Measurements from ENCODE around the gene RIOX2.

Gene RIOX2

DNA sequence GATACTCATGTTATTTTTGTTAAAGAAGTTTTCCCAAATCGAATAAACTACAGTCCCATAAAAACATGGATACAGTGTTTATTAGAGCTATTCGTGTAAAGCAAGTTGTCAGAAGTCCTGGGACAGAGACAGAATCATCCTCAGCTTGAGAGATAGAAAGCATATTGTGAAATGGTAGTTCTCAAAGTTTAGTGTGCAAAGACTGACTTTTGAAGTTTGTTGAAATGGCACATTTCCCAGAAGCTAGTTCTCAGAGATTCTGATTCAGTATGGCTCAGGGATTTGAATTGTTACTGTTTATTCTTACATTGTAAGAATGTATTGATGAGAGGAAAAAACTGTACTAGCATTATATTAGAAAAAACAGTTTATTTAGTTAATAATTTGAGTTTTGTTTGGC lies 40.7 kb upstream of the RIOX2 start:
- TF ChIP-seq TAF1 (IDR thresholded peaks at IDR 0.05; ENCODE audit: borderline replicate concordance, insufficient read depth, low read length), result no peak
- TF ChIP-seq, protein P1, sequence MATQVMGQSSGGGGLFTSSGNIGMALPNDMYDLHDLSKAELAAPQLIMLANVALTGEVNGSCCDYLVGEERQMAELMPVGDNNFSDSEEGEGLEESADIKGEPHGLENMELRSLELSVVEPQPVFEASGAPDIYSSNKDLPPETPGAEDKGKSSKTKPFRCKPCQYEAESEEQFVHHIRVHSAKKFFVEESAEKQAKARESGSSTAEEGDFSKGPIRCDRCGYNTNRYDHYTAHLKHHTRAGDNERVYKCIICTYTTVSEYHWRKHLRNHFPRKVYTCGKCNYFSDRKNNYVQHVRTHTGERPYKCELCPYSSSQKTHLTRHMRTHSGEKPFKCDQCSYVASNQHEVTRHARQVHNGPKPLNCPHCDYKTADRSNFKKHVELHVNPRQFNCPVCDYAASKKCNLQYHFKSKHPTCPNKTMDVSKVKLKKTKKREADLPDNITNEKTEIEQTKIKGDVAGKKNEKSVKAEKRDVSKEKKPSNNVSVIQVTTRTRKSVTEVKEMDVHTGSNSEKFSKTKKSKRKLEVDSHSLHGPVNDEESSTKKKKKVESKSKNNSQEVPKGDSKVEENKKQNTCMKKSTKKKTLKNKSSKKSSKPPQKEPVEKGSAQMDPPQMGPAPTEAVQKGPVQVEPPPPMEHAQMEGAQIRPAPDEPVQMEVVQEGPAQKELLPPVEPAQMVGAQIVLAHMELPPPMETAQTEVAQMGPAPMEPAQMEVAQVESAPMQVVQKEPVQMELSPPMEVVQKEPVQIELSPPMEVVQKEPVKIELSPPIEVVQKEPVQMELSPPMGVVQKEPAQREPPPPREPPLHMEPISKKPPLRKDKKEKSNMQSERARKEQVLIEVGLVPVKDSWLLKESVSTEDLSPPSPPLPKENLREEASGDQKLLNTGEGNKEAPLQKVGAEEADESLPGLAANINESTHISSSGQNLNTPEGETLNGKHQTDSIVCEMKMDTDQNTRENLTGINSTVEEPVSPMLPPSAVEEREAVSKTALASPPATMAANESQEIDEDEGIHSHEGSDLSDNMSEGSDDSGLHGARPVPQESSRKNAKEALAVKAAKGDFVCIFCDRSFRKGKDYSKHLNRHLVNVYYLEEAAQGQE (IDR thresholded peaks at IDR 0.05; ENCODE audit: insufficient read depth in 1 of 2, low read depth in 2 of 2, low read length in 2 of 2), result no peak
- no peak for TF ChIP-seq FOXP2 (optimal IDR thresholded peaks at IDR 0.05; ENCODE audit: borderline replicate concordance, extremely low read depth, extremely low read length, insufficient read depth)
- no peak for TF ChIP-seq SIN3A (IDR thresholded peaks at IDR 0.05; ENCODE audit: borderline replicate concordance, insufficient read depth, low read length)
- no peak for TF ChIP-seq POLR2AphosphoS5 (IDR thresholded peaks at IDR 0.05; ENCODE audit: low read depth, low read length)

DNA sequence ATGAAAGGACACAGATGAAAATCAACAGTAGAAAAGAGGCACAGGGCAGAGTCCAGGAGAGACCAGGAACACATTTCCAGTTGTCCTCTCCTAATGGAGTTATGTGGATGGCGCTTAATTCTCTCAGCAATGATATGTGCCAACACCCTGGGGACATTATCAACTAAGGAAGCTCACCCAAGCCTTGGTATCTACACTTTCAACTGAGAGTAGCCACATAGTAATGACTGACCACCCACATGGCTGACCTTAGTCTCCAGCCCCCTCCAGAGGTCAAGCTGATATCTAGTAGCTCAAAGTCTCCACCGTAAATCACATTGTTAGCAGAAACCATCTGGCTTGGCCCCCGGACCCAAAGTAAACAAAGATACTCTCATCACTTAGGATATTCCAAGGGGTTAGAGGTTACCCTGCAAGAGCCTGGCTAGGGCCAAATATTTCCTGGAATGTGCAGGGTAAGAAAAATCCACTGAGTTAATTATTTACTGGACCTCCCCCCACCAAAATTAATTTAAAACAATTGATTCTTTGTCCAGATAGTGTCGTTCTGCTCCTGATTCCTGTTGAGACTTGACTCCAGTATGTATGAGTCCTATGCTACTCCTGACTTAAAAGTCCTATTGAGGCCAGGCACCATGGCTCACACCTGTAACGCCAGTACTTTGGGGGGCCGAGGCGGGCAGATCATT lies 38.1 kb upstream of the RIOX2 start:
- TF ChIP-seq TAF1 (IDR thresholded peaks at IDR 0.05; ENCODE audit: borderline replicate concordance, insufficient read depth, low read length) (no peak), SIN3A (IDR thresholded peaks at IDR 0.05; ENCODE audit: borderline replicate concordance, insufficient read depth, low read length) (no peak), FOXP2 (optimal IDR thresholded peaks at IDR 0.05; ENCODE audit: borderline replicate concordance, extremely low read depth, extremely low read length, insufficient read depth) (no peak), POLR2AphosphoS5 (IDR thresholded peaks at IDR 0.05; ENCODE audit: low read depth, low read length) (no peak)
- TF ChIP-seq, protein P1 (IDR thresholded peaks at IDR 0.05; ENCODE audit: insufficient read depth in 1 of 2, low read depth in 2 of 2, low read length in 2 of 2), result no peak

DNA sequence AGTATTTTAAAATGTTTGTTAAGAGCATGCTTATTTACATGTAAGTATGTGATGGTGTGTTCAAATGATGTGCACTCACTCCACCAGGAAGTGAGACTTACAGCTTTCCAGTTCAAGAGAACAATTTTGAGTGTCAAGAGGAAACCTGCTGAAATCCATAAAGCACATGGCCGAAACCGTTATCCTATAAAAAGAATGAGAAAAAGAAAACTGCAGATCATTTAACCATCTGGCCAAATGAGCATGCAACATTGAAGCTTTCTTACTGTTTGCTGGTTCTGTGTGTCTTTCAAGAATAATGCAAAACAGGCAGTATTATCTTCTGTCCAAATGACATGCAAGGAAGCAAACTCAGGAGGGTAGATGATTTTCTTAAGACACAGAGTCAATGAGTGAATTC lies 36.6 kb upstream of the RIOX2 start:
- TF ChIP-seq FOXP2 (optimal IDR thresholded peaks at IDR 0.05; ENCODE audit: borderline replicate concordance, extremely low read depth, extremely low read length, insufficient read depth), result no peak
- TF ChIP-seq, protein P1 (IDR thresholded peaks at IDR 0.05; ENCODE audit: insufficient read depth in 1 of 2, low read depth in 2 of 2, low read length in 2 of 2), result no peak
- TF ChIP-seq SIN3A (IDR thresholded peaks at IDR 0.05; ENCODE audit: borderline replicate concordance, insufficient read depth, low read length), result no peak
- no peak for TF ChIP-seq TAF1 (IDR thresholded peaks at IDR 0.05; ENCODE audit: borderline replicate concordance, insufficient read depth, low read length)
- no peak for TF ChIP-seq POLR2AphosphoS5 (IDR thresholded peaks at IDR 0.05; ENCODE audit: low read depth, low read length)

DNA sequence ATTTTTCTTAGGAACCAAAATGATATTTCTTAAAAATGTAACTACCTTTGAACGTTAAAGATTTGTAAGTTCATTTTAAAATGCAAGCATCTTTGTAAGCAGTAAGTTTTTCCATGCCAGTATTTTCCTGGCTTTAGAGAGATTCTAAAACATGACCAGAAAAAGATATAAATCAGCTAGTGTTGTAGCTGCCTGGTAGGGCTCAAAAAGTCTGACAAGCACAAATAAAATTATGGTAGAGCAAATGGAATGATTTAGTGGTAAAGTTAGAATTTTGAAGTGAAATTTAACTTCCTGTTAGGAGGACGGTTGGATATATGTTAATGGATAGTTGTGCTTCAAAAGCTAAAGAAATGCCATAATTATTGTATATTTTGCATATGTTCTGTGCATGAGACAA lies 33.2 kb upstream of the RIOX2 start:
- TF ChIP-seq POLR2AphosphoS5 (IDR thresholded peaks at IDR 0.05; ENCODE audit: low read depth, low read length) (no peak), FOXP2 (optimal IDR thresholded peaks at IDR 0.05; ENCODE audit: borderline replicate concordance, extremely low read depth, extremely low read length, insufficient read depth) (no peak), TAF1 (IDR thresholded peaks at IDR 0.05; ENCODE audit: borderline replicate concordance, insufficient read depth, low read length) (no peak), SIN3A (IDR thresholded peaks at IDR 0.05; ENCODE audit: borderline replicate concordance, insufficient read depth, low read length) (no peak)
- TF ChIP-seq, protein P1 (IDR thresholded peaks at IDR 0.05; ENCODE audit: insufficient read depth in 1 of 2, low read depth in 2 of 2, low read length in 2 of 2), result no peak

Data from PFSK-1 (cell line).